Femur (tissue), 1 donor: ENCODE data around the gene KRT6A.
"Not testable (repeated sequence)": the region's sequence is repeated elsewhere in the genome, so short reads cannot be mapped to it uniquely, and the experiment has no call there.

Experiments used
- DNase-seq: peaks from one replicate; pipeline ENCODE4 v3.0.0-alpha.2; 2017

KRT6A gene

GRCh38 chr12:52454411-52455201 is 38.5 kb downstream of the KRT6A start:
- no peak for DNase-seq

GRCh38 chr12:52452101-52452500 is 41.0 kb downstream of the KRT6A start, which contains the start of gene KRT6B:
Gene KRT6B (minus strand): TSS chr12:52452146. CDS start chr12:52452078, 68 bp downstream.
- DNase-seq = no peak

- DNase-seq = no peak
Measured at GRCh38 chr12:52448228-52448627, 44.8 kb downstream of the KRT6A start.

- DNase-seq = not testable (repeated sequence)
Measured at GRCh38 chr12:52447196-52447595, 45.9 kb downstream of the KRT6A start.

- no peak for DNase-seq
Measured at GRCh38 chr12:52446367-52447045, 46.6 kb downstream of the KRT6A start.

- no peak for DNase-seq
Measured at GRCh38 chr12:52445876-52446275, 47.2 kb downstream of the KRT6A start.

- no peak for DNase-seq
Measured at GRCh38 chr12:52444647-52445595, 48.1 kb downstream of the KRT6A start.

- no peak for DNase-seq
Measured at GRCh38 chr12:52443966-52444365, 49.1 kb downstream of the KRT6A start.

GRCh38 chr12:52442600-52443061 is 50.4 kb downstream of the KRT6A start:
- DNase-seq = no peak

- DNase-seq = no peak
Measured at GRCh38 chr12:52441320-52441911, 51.6 kb downstream of the KRT6A start.

GRCh38 chr12:52440821-52441319 is 52.2 kb downstream of the KRT6A start:
- DNase-seq = no peak

- DNase-seq = no peak
Measured at GRCh38 chr12:52439845-52440244, 53.2 kb downstream of the KRT6A start.

- no peak for DNase-seq
Measured at GRCh38 chr12:52439420-52439819, 53.6 kb downstream of the KRT6A start.

GRCh38 chr12:52438305-52439301 is 54.5 kb downstream of the KRT6A start:
- no peak for DNase-seq

GRCh38 chr12:52437508-52437907 is 55.5 kb downstream of the KRT6A start:
- DNase-seq = no peak
